Limb (tissue), 2 donors: ENCODE data around the gene LY9.
"Not testable (repeated sequence)": the region's sequence is repeated elsewhere in the genome, so short reads cannot be mapped to it uniquely, and the experiment has no call there.

Source experiments
- DNase-seq, 2 donors: peaks; one replicate each; pipeline ENCODE4 v3.0.0-alpha.2; 2016; ENCODE audit errors: extremely low spot score in 2 of 2

The LY9 gene

GRCh38 chr1:160863774-160864131, 67.8 kb downstream of the LY9 start:
- DNase-seq = no peak

GRCh38 chr1:160864173-160864572, 68.2 kb downstream of the LY9 start:
- DNase-seq = no peak

GRCh38 chr1:160865337-160865736, 69.4 kb downstream of the LY9 start:
- DNase-seq = no peak

- DNase-seq = no peak
Measured at GRCh38 chr1:160866001-160866694, 70.2 kb downstream of the LY9 start.

GRCh38 chr1:160866695-160867260, 70.8 kb downstream of the LY9 start:
- no peak for DNase-seq

GRCh38 chr1:160867651-160868050, 71.7 kb downstream of the LY9 start:
- DNase-seq = not testable (repeated sequence)

GRCh38 chr1:160868141-160868540, 72.2 kb downstream of the LY9 start:
- DNase-seq = no peak

GRCh38 chr1:160874935-160875334, 79.0 kb downstream of the LY9 start:
- DNase-seq = no peak

GRCh38 chr1:160875591-160875990, 79.6 kb downstream of the LY9 start:
- not testable (repeated sequence) for DNase-seq

GRCh38 chr1:160876311-160876710, 80.3 kb downstream of the LY9 start:
- DNase-seq = no peak

GRCh38 chr1:160877221-160877620, 81.2 kb downstream of the LY9 start:
- no peak for DNase-seq
